ENCODE measurements around the gene PAK1.

DNA sequence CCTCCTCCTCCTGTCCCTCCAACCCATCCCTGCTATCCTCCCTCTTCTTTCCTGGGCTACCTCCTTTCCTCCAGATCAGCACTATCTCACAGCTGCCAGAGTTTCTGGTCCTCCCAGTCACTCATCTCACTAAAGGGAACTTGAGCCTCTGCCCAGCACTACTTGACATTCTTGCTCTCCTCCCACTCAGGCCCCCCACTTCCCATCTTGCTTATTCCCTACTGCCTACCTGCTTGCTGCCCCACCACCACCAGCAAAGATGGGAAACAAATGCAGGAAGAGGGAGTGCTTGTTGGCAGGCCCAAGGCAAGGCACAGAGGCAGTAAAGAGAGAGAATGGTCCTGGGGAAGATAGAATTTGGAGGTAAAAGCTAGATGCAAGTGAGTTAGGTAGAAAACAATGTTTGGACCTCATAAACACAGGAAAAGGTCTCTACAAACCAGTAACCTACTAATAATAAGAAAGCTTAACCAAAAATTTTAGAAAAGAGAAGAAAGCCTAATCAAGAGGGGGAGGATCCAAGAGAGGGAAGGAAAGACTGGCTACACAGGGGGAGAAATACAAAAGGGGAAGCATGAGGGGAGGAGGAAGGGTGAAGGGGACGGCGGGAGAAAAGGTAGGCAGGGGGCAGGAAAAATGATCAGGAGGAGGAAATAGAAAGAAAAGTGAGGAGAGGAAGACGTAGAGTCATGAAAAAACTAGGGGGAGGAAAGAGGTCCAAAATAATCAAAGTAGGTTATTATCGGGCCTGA, 63.6 kb downstream of the PAK1 start:
- TF ChIP-seq, protein P1, sequence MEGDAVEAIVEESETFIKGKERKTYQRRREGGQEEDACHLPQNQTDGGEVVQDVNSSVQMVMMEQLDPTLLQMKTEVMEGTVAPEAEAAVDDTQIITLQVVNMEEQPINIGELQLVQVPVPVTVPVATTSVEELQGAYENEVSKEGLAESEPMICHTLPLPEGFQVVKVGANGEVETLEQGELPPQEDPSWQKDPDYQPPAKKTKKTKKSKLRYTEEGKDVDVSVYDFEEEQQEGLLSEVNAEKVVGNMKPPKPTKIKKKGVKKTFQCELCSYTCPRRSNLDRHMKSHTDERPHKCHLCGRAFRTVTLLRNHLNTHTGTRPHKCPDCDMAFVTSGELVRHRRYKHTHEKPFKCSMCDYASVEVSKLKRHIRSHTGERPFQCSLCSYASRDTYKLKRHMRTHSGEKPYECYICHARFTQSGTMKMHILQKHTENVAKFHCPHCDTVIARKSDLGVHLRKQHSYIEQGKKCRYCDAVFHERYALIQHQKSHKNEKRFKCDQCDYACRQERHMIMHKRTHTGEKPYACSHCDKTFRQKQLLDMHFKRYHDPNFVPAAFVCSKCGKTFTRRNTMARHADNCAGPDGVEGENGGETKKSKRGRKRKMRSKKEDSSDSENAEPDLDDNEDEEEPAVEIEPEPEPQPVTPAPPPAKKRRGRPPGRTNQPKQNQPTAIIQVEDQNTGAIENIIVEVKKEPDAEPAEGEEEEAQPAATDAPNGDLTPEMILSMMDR (IDR thresholded peaks at IDR 0.05), result no peak
- TF ChIP-seq POLR2A (IDR thresholded peaks at IDR 0.05) (no peak), POLR2AphosphoS5 (IDR thresholded peaks at IDR 0.05) (no peak)
